IMR-90 (cell line): ENCODE data around the gene SHLD1.

ENCODE experiments used
- BHLHE40 ChIP-seq: fragments of 150-350 bp; IDR thresholded peaks from 2 replicates; pipeline ENCODE4 v1.6.1; 2016; ENCODE audit warnings: mild to moderate bottlenecking, low read depth, low read length
- CEBPB ChIP-seq: IDR thresholded peaks from 2 replicates; pipeline ENCODE4 v1.6.1; 2012; ENCODE audit warnings: low read depth, low read length, improper control_type of control experiment
- CHD1 ChIP-seq: IDR thresholded peaks from 2 replicates; pipeline ENCODE4 v1.6.1; 2012; ENCODE audit warnings: low read depth, low read length, improper control_type of control experiment
- MXI1 ChIP-seq: IDR thresholded peaks from 2 replicates; pipeline ENCODE4 v1.6.1; 2012; ENCODE audit warnings: low read depth, mild to moderate bottlenecking, low read length, moderate library complexity, borderline replicate concordance
- NFE2L2 ChIP-seq: fragments of 150-350 bp; IDR thresholded peaks from 2 replicates; pipeline ENCODE4 v1.6.1; 2016; ENCODE audit warnings: low read depth, mild to moderate bottlenecking, low read length
- POLR2A ChIP-seq: IDR thresholded peaks from 2 replicates; pipeline ENCODE4 v1.6.1; 2012; ENCODE audit warnings: mild to moderate bottlenecking, low read depth, low read length
- RAD21 ChIP-seq: IDR thresholded peaks from 2 replicates; pipeline ENCODE4 v1.6.1; 2012; ENCODE audit warnings: low read length, improper control_type of control experiment
- RCOR1 ChIP-seq: IDR thresholded peaks from 2 replicates; pipeline ENCODE4 v1.6.1; 2012; ENCODE audit warnings: mild to moderate bottlenecking, low read length, improper control_type of control experiment; ENCODE audit not compliant: insufficient replicate concordance
- SMC3 ChIP-seq: fragments of 150-350 bp; IDR thresholded peaks from 2 replicates; pipeline ENCODE4 v1.6.1; 2016; ENCODE audit warnings: low read depth, mild to moderate bottlenecking, antibody characterized with exemption, low read length, moderate library complexity
- USF2 ChIP-seq: fragments of 150-350 bp; IDR thresholded peaks from 2 replicates; pipeline ENCODE4 v1.6.1; 2017; ENCODE audit warnings: mild to moderate bottlenecking, antibody characterized with exemption, low read length, low read depth
- TF ChIP-seq, protein P1 (sequence below): conservative IDR thresholded peaks from 2 replicates; pipeline ENCODE4 v1.5.1; 2012; ENCODE audit warnings: mild to moderate bottlenecking, low read depth, low read length, improper control_type of control experiment
- TF ChIP-seq, protein P2 (sequence below): fragments of 150-350 bp; IDR thresholded peaks from 2 replicates; pipeline ENCODE4 v1.6.1; 2016; ENCODE audit warnings: low read depth, mild to moderate bottlenecking, low read length, moderate library complexity, borderline replicate concordance

GRCh38 chr20:5705827-5706226, 44.4 kb upstream of the SHLD1 start:
- TF ChIP-seq, protein P1, sequence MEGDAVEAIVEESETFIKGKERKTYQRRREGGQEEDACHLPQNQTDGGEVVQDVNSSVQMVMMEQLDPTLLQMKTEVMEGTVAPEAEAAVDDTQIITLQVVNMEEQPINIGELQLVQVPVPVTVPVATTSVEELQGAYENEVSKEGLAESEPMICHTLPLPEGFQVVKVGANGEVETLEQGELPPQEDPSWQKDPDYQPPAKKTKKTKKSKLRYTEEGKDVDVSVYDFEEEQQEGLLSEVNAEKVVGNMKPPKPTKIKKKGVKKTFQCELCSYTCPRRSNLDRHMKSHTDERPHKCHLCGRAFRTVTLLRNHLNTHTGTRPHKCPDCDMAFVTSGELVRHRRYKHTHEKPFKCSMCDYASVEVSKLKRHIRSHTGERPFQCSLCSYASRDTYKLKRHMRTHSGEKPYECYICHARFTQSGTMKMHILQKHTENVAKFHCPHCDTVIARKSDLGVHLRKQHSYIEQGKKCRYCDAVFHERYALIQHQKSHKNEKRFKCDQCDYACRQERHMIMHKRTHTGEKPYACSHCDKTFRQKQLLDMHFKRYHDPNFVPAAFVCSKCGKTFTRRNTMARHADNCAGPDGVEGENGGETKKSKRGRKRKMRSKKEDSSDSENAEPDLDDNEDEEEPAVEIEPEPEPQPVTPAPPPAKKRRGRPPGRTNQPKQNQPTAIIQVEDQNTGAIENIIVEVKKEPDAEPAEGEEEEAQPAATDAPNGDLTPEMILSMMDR = no peak
- TF ChIP-seq CHD1 = no peak
- TF ChIP-seq SMC3 = no peak
- no peak for TF ChIP-seq RCOR1
- TF ChIP-seq POLR2A = no peak
- no peak for TF ChIP-seq CEBPB
- no peak for TF ChIP-seq BHLHE40
- no peak for TF ChIP-seq RAD21
- TF ChIP-seq NFE2L2 = no peak
- TF ChIP-seq USF2 = no peak
- no peak for TF ChIP-seq MXI1
- TF ChIP-seq, protein P2, sequence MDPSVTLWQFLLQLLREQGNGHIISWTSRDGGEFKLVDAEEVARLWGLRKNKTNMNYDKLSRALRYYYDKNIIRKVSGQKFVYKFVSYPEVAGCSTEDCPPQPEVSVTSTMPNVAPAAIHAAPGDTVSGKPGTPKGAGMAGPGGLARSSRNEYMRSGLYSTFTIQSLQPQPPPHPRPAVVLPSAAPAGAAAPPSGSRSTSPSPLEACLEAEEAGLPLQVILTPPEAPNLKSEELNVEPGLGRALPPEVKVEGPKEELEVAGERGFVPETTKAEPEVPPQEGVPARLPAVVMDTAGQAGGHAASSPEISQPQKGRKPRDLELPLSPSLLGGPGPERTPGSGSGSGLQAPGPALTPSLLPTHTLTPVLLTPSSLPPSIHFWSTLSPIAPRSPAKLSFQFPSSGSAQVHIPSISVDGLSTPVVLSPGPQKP = no peak
